ENCODE data around the gene KHDC1L.
"Not testable (repeated sequence)": the region's sequence is repeated elsewhere in the genome, so short reads cannot be mapped to it uniquely, and the experiment has no call there.

Gene KHDC1L, protein sequence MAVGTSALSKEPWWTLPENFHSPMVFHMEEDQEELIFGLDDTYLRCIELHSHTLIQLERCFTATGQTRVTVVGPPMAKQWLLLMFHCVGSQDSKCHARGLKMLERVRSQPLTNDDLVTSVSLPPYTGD

DNA sequence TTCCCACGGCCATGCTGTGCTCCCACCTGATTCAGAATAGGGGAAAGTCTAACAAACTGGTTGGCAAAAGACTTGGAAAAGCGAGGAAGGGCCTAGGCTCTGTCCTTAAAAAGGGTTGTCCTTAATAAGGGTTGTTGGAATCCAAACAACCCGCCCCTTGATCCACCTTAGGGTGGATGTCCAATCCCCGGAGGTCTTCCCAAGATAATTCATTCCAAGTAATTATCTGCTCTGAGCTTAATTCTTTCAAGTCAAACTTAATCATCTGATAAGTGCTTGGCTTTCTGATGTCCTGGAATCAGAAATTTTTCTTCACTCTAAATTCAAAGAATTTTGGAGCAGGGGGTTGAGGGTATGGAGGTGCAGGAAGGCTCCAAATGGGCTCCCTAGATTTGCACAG lies at the start of gene KHDC1L:
KHDC1L (minus strand) TSS at position 101 of the 400 bp plus-strand sequence; CDS start at position 13, 88 bp downstream.
- no peak for DNase-seq (ENCODE audit: low read depth)

DNA sequence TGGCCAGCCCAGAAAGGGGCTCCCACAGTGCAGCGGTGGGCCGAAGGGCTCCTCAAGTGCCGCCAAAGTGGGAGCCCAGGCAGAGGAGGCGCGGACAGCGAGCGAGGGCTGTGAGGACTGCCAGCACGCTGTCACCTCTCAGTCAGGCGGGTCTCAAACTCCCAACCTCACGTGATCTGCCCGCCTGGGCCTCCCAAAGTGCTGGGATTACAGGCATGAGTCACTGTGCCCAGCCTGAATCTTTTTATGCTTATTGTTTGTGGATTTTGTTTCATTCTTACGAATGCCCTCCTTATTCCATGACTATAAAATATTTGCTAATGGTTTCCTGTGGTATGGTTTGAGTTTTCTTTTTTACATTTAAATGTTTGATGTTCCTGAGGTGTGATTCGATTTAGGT lies 44.0 kb upstream of the KHDC1L start:
- not testable (repeated sequence) for DNase-seq (ENCODE audit: low read depth)

GRCh38 chr6:73268896-73269295 lies 43.6 kb upstream of the KHDC1L start:
- not testable (repeated sequence) for DNase-seq (ENCODE audit: low read depth)

DNA sequence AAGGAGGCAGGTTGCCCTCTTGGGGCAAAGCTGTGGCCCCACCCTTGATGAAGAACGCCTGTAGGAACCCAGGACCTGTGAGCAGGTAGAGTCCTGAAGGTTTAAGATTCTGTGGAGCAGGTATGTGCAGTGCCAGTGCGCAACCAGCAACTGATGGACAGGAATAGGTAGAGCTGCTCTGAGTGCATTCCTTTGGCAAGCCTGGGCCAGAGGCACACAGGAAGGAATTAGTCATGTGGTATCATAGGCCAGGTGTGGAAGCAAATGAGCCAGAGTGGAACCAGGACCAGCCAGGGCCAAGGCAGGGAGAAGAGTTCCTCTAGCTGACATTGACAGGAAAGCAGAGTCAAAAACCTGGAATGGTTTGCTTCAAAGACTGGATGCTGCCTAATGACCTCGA lies 39.1 kb upstream of the KHDC1L start:
- no peak for DNase-seq (ENCODE audit: low read depth)

GRCh38 chr6:73263570-73263909 lies 38.2 kb upstream of the KHDC1L start:
- no peak for DNase-seq (ENCODE audit: low read depth)

GRCh38 chr6:73262671-73263569 lies 37.6 kb upstream of the KHDC1L start, which contains the start of gene KHDC1:
Gene KHDC1, minus strand, starts transcription at chr6:73263196. Its CDS starts 20,679 bp downstream, at chr6:73242517.
- peak; percentile 18 for DNase-seq (ENCODE audit: low read depth)

GRCh38 chr6:73258721-73259120 lies 33.4 kb upstream of the KHDC1L start:
- no peak for DNase-seq (ENCODE audit: low read depth)

- DNase-seq (ENCODE audit: low read depth) = not testable (repeated sequence)
These were observed 29.0 kb upstream of the KHDC1L start for GRCh38 chr6:73254323-73254722.

DNA sequence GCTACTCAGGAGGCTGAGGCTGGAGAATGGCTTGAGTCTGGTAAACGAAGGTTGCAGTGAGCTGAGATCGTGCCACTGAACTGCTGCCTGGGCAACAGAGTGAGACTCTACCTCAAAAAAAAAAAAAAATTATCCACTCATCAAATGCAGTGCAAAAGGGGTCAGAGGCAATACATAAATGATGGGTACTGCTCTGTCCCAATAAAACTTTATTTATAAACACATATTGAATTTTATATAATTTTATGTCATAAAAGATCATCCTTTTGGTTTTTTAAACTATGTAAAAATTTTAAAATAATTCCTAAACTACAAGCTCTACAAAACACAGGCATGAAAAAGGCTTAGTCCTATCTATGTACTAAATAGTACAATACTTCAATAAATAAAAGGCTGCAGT lies 27.4 kb upstream of the KHDC1L start:
- no peak for DNase-seq (ENCODE audit: low read depth)

GRCh38 chr6:73250016-73250415 lies 24.7 kb upstream of the KHDC1L start:
- no peak for DNase-seq (ENCODE audit: low read depth)

GRCh38 chr6:73248192-73248903 lies 23.1 kb upstream of the KHDC1L start:
- DNase-seq (ENCODE audit: low read depth) = no peak

DNA sequence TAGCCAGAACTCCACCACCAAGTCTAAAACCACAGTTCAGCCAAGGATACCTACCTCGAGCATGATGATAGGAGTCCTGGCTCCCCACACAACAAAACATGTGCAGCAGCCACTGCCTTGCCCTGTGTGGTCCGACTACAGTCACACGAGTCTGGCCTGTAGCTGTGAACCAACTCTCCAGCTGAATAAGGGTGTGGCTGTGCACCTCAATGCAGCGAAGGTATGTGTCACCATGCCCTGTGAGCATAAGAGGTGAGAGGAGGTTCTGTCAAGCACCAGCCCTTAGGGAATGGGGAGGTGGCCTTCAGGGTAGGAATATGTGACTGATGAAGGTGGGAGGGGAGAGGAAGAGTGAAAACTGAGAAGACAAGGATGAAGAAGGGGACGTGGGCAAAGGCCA lies 16.7 kb upstream of the KHDC1L start:
- DNase-seq (ENCODE audit: low read depth) = no peak

DNA sequence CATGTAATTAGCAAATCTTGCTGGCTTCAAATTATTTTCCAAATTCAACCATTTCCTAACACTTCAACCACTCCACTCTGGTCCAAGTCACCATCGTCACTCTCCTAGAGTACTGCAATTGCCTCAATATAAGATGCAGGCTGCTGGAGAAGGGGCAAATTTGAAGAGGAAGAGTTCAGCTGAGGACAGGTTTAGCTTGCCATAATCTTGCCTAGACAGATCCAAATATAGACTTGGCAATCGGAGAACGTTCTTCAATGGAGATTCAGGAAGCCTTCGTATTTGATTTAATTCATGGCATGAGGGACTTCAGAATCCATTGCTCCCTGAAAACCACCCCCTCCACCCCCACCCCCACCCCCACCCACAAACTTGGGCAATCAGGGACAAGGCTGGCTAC lies 15.4 kb upstream of the KHDC1L start:
- DNase-seq (ENCODE audit: low read depth) = no peak

GRCh38 chr6:73236144-73236750 lies 11.0 kb upstream of the KHDC1L start:
- DNase-seq (ENCODE audit: low read depth) = peak; percentile 94

DNA sequence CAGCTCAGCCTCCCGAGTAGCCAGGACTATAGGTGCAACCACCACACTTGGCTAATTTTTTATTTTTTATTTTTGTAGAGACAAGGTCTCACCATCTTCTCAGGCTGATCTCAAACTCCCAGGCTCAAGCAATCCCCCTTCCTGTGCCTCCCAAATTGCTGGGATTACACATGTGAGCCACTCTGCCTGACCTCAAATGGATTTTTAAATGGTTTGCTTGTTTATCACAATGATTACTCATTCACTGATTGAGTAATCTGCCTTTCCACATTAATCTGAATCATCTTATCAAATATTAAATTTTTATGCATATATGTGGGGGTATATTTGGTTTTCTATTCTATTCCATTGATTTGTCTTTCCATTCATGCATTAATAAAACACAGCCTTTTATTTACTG lies 9.4 kb upstream of the KHDC1L start:
- DNase-seq (ENCODE audit: low read depth) = peak; percentile 54

- not testable (repeated sequence) for DNase-seq (ENCODE audit: low read depth)
These were observed 8.7 kb upstream of the KHDC1L start for GRCh38 chr6:73233971-73234370.

- DNase-seq (ENCODE audit: low read depth) = no peak
These were observed 7.8 kb upstream of the KHDC1L start for GRCh38 chr6:73233048-73233447.

DNA sequence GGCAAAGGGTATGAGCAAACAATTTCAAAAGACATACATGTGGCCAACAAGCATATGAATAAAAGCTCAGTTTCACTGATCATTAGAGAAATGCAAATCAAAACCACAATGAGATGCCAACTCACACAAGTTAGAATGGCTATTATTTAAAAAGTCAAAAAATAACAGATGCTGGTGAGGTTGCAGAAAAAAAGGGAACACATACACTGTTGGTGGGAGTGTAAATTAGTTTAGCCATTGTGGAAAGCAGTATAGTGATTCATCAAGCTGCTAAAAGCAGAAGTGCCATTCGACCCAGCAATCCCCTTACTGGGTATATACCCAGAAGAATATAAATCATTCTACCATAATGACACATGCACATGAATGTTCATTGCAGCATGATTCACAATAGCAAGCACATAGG lies 6.7 kb upstream of the KHDC1L start:
- no peak for DNase-seq (ENCODE audit: low read depth)

GRCh38 chr6:73227606-73228255 lies 2.4 kb upstream of the KHDC1L start:
- DNase-seq (ENCODE audit: low read depth) = no peak

GRCh38 chr6:73216859-73217258 lies 8.4 kb downstream of the KHDC1L start:
- DNase-seq (ENCODE audit: low read depth) = no peak

DNA sequence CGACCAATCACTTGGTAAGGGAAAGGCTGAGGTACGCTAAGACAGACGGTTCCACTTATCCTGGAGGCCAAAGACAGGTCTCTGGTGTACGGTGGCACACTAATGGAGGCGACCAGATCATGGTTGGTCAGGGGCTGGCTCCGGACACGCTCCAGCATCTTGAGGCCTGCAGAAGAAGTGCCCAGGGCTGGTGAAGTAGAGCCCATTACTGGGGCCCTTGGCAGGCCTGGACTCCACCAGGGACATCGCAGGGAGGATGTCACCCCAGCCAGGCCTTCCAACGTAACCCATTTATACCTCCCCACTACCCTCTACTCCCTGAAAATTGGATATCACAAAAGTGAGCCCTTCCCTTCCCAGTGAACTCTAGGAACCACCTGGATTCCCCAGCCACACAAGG lies 16.2 kb downstream of the KHDC1L start:
- DNase-seq (ENCODE audit: low read depth) = no peak

GRCh38 chr6:73207221-73207837 lies 18.0 kb downstream of the KHDC1L start:
- no peak for DNase-seq (ENCODE audit: low read depth)

Measured in GM04503 (cell line).